ENCODE data around the gene ACOXL.
"Not testable (repeated sequence)": the region's sequence is repeated elsewhere in the genome, so short reads cannot be mapped to it uniquely, and the experiment has no call there.

ACOXL gene

DNA sequence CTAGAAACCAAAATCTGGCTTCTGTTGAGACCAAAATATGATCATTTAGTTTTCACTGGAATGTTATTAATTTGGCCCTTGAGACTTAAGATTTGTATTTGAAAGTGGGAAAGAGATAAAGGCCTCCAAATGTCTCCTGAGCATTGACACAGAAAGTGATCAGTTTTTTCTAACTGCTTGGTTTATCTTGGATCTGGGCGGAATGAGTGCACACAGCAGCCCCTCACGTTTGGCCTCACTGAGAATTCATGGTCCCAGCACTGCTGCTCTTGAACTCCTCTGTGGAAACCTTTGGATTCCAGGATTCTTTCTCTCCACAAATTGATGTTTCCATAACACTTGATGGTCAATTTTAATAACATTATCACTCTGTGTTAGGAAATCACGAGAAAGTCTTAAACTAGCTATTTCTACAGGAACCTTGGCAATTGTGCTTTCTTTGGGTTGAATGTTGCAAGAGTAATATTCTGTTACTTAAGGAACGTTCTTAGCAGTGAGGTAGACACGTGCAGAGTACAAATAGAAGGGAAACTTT, 208.1 kb downstream of the ACOXL start:
- no peak for DNase-seq

DNA sequence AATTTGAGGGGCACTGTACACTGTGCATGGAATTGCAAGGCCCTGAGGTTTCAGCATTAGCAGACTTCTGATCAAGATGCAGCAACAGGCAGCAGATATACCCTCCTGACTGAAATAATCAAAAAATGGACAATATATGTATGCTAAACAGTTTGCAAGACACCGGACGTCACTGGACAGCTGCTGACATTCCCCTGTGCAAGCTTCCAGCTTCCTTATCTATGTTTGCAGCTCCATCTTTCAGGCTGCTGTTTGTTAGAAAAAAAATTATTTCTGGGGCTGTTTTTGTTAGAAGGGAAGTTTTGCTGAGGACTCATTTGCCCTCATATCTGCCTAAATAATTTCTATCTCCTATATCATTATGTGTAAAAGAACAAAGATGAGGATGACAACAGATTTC, 208.9 kb downstream of the ACOXL start:
- DNase-seq = no peak

DNA sequence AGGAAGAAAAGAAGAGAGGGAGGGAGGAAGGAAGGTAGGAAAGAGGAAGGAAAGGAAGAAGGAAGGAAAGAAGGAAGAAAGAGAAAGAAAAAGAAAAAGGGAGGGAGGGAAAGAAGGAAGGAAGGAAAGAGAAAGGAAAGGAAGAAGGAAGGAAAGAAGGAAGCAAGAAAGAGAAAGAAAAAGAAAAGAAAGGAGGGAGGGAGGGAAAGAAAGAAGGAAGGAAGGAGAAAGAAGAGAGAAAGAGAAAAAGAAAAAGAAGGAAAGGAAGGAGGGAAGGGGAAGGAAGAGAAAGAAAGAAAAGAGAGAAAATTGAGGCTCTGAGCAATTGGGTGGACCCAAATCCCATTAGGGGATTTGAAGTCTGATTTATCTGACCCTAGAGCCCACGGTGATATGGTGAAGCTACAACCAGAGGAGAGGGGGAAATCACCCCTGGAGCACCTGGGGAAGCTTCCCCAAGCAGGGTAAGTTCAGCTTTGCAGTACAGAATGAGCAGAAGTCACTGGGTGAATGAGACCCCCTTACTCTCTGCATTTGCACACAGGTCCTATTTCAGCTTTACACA, 210.8 kb downstream of the ACOXL start:
- DNase-seq = no peak

DNA sequence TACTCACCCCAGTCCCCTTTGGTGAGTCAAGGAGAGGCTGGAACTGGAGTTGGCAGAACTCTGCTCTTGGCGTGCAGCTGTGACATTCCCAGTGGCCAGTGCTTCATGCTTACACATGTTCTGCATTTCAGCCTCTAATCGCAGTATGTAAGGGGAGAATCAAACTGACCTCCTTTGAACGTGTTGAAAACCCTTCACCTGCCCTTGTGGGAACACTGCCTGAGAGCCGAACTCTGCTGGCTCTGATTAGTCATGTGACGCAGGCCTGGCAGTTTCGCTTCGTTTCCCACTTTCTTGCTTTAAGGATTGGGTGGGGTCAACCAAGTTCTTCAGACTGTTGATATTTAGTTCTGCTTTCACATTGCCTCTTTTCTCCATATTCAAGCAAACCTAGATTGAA, 214.5 kb downstream of the ACOXL start:
- DNase-seq = no peak

DNA sequence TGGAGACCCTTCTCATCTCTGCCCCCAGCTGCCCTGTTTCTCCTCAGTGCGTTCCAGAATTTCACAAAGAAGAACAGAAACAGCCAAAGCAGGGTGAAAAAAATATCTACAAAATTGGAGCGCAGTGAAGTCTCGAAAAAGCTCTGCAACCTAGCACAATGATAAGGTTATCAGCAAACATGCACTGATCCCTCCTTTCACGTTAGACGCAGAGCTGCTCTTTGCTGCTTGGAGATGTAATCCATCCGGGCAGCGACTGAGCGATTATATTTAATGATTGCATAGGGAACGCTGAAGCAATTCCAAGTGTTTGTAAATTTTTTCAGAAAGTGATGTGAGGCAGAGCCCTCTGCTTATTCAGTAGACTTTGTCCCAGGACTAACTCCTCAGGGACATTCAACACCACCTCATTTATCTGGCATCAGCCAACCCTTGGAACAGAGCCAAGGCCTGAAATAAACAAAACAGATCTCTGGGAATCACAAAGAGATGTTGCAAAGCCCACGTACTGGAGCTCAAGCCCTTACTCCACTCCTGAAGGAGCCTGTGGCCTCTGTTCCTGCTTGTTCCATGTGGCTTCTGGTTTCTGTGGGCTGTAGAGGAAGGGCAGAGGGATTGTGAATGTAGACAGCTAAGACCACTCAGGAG, 215.8 kb downstream of the ACOXL start:
- DNase-seq = no peak

DNA sequence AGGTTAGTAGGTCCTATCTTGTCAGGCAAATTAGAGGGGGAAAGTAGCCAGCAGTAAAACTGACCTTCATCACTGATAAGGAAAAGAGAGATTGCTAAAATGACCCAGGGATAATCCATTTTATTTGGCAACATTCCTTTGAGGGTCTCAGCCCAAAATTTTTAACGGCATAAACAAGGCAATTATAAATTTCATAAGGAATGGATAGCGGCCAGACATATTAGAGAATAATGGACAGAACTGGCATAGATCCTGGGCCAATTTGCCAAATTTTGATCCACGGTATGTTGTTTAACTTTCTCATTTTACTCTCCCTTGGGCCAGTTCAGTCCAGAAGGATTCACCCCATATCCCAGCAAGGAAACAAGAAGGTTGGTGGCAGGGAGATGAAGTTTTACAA, 217.9 kb downstream of the ACOXL start:
- no peak for DNase-seq

DNA sequence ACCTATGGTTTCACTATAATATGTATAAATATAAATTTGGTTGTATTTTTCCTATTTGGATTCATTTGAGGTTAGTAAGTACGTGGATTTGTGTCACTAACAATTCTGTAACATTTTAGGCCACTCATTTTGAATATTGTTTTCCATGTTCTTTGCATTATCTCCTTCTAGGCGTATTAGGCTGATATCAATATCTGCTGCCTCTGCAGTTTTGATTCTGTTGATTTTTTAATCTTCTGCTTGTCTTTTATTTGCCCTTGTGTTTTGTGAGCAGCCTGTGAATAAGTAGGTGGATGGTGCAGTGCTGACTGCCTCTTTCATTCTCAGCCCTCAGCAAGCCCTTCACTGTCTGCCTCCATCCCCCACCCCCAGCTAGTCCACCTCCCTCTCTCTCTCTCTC, 222.7 kb downstream of the ACOXL start:
- no peak for DNase-seq

DNA sequence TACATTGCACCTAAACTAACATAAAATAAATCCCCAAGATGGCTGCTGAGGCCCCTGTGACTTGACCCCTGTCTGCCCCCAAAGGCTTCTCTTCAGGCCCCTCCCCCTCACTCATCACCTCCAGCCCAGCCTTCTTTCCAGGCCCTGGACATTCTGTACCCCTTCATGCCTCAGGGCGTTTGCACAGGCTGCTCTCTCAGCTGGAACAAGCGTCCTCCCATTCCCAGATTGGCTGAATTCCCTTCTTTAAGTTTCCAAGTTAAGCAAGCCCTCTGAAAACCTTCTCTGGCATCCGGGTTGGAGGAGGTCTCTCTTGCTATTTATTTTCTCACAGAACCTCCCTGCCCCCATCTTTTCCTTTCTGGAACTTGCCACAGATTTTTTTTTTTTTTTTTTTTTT, 223.2 kb downstream of the ACOXL start:
- no peak for DNase-seq

DNA sequence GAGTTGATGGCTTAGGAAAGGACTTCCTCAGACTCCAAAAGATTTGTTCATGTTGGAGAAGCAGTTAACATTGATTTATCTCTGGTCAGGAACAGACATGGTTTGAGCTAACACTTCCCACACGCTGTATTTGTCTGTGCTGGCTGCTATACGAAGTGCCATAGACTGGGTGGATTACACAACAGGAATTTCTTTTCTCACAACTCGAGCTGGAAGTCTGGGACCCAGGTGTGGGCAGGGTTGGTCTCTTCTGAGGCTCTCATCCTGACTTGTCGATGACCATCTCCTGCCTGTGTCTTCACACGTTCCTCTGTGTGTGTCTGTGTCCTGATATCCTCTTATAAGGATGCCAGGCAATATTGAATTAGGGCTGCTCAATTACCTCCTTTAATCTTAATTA, 224.9 kb downstream of the ACOXL start:
- DNase-seq = no peak

DNA sequence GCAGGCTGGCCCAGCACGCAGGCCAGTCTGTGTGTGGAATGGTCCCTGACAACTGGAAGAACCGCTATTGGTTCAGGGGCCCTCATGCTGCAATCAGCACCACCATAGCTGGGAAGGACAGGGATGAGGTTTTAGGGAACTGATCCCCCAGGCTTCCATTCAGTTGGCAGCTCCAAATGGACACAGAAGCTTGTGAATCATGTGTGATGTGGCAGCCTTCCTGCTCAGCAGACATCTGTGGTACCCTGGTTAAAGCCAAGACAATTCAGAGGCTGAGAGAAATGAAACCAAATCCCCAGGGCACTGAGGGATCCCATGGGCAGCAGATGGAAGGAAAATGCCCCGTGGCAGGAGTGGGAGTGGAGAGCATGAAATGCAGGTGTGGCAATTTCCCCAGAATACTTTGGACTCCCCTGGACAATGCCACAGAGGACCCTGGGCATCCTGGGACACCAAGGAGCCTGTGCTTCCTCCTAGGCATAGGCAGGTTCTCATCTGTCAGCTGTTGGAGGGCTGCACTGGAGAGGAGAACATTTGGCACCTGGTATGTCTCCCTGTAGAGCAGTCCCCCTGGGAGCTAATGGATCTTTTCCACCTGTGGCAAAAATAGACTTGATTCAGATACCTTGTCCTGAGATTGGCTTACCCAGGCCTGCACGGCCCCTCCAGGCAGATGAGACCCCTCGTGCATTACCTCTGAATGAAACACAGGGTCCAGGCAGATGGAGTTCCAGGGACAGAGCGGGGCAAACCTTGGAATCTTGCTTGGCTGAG, 226.2 kb downstream of the ACOXL start:
- DNase-seq = no peak

DNA sequence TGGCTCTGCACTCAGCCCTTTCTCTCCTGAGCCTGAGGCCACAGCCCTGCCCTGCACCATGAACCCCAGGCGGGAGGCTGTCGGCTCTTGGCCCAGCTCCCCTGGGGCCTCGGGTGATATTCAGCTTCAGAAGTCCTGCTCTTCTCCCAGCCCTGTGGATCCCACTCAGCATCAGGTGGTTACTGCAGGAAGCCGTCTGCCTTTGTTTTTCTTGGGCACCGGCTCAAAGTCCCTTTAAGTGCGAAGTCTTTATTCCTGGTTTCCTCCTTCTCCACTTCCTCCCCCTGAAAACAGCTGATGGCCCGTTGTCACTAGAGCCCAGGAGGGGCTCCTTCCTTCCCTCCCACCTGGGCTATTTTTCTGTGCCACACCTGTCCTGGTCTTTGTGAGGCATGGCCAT, 226.8 kb downstream of the ACOXL start:
- no peak for DNase-seq

DNA sequence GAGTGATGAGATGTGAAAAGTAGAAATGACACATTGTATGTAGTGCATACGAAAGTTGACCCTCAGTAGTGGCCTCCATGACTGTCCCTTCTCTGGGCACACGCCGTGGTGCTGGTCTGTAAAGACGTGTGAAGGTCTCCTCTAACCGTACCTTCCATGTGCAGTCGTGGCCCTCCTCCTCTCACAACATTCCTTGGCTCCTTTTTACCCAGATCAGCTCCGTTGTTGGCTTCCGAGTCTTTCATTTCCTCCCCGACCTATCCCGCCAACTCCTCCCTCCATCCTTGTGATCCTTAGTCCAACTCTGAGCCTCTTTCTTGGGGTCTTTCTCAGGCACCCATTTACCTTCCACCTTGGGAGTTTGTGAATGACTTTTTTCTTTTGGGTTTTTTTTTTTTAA, 227.9 kb downstream of the ACOXL start:
- no peak for DNase-seq

DNA sequence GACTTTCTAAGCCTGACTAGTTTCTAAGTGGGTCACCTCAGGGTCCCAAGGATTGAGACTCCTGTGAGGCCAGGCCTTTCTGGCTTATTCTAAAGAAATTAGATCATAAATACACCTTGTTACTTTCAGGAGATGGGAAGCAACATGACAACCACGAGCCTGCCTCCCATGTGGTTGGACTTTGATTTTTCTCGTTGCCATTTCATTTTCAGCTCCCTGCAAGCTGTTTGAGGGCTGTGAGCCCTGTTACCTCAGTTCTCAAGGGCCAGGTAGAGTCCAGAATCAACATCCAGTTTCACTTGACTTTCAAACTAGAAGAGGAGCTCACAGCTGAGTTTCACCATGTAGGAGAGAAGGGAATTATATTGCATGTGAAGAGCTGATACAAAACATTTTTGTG, 228.6 kb downstream of the ACOXL start:
- no peak for DNase-seq

DNA sequence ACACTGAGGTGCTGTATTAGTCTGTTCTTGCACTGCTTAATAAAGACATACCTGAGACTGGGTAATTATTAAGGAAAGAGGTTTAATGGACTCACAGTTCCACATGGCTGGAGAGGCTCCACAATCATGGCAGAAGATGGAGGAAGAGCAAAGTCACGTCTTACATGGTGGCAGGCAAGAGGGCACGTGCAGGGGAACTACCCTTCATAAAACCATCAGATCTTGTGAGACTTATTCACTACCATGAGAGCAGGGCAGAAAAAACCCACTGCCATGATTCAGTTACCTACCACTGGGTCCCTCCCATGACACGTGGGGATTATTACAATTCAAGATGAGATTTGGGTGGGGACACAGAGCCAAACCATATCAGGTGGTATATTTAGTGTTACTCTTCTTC, 229.3 kb downstream of the ACOXL start:
- not testable (repeated sequence) for DNase-seq

DNA sequence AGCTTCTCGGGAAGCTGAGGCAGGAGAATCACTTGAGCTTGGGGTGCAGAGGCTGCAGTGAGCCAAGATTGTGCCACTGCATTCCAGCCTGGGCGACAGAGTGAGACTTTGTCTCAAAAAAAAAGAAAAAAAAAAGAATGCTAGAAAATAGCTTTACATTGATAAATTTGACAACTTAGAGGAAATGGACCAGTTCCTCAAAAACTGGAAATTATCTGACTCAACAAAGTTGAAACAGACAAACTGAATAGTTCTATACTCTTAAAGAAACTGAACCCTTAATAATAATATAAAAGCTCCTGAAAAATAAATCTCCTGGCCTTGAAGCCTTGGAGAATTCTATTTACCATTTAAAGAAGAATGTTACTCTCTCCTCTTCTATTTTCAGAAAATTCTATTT, 237.3 kb downstream of the ACOXL start:
- no peak for DNase-seq

DNA sequence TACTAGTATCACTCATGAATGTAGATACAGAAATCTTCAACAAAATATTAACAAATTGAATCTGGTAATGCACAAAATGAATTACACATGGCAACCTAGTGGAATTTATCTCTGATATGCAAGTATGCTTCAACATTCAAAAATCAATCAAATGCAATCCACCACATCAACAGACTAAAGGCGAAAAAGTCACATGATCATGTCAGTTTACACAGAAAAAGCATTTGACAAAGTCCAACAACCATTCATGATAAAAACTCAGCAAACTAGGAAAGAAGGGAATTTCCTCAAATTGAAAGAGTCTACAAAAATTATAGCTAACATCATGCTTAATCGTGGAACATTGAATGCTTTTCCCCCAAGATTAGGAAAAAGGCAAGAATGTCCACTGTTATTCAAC, 237.8 kb downstream of the ACOXL start:
- no peak for DNase-seq

DNA sequence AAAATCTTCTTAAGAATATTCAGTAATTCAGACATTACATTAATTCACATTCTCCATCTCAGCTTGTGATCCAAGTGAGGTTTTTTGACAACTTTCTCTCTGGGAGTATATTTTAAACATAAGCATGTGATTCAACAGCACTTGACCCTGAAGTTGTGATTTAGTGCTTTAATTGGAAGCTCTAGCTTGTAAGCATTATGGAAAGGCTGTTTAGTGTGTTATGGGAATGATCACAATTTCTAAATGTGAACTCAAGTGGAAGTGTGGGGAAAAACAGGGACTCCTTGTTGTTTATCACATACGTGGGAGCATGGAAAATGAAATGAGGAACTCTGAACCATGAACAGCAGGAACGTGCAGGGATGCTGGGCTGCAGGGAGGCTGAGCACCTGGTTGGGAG, 239.4 kb downstream of the ACOXL start:
- no peak for DNase-seq

DNA sequence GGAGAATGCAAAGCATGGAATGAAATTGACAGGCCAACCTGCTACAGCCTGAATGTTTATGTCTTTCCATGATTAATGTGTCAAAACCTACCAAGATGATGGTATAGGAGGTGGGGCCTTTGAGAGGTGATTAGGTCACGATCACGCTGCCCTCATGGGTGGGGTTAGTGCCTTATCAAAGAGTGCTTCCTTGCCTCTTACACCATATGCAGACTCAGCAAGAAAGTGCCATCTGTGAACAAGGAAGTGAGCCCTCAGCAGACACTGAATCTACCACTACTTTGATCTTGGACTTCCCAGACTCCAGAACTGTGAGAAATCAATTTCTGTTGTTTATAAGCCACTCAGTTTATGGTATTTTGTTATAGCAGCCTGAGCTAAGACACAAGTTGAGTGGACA, 240.9 kb downstream of the ACOXL start:
- no peak for DNase-seq

DNA sequence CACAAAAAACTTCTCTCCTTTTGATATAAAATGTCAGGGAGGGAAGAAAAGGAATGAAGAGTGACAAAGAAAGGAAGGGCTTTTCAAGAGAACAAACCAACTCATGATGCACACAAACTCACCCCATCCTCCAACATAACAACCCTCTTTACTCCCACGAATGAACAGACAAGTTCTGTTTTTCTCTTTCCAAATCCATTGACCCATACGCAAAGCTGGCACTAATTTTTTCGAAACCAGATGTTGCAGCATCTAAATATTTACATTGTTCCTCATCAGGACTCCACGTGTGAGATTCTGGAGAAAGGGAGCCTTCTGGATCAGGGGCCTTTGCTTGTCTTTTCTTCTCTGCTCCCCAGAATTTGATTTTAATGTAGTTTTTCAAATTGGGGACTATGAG, 245.0 kb downstream of the ACOXL start:
- no peak for DNase-seq

DNA sequence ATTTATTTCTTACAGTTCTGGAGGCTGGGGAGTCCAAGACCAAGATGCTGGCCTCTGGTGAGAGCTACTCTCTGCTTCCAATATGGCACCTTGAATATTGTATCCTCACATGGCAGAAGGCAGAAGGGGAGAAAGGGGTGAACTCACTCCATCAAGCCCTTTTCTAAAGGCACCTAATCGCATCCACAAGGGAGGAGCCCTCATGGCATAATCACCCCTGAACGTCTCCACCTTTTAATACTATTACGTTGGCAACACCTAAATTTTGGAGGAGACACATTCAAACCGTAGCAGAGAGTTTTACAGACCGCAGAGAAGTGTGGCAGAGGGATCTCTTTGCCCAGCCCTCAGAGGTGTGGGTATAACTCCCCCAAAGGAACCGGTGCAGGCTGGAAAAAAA, 245.8 kb downstream of the ACOXL start:
- DNase-seq = no peak

DNA sequence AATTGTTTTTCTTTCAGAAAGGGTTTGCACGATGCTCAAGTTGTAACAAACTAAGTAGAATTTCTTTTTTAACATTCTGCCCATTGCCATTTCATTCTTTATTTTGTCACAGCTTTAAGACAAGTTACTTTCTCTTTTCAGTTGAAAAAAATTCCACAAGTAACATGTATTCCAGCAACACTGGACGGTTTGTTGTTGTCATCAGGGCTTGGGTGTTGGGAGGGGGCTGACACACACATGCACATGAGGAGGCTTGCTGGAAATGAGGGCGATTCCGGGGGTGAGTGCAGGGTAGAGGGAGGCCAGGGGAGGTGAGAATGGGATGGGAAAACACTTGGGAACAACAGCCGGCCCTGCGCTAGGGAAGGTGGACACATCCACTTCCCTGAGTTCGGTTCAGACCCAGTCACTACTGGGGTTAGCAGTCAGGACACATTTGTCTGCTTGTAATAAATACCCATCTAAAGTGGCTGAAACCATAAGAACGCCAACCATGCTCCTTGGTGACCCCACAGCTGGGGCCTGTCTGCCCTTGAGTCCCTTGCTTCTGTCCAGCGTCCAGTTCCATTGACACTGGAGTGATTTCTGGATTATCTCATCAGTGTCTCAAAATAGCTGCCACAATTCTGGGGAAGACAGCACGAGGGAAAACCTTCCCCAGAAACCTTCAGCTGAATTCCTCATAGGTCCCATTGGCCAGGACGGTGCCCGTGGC, 246.5 kb downstream of the ACOXL start:
- no peak for DNase-seq

DNA sequence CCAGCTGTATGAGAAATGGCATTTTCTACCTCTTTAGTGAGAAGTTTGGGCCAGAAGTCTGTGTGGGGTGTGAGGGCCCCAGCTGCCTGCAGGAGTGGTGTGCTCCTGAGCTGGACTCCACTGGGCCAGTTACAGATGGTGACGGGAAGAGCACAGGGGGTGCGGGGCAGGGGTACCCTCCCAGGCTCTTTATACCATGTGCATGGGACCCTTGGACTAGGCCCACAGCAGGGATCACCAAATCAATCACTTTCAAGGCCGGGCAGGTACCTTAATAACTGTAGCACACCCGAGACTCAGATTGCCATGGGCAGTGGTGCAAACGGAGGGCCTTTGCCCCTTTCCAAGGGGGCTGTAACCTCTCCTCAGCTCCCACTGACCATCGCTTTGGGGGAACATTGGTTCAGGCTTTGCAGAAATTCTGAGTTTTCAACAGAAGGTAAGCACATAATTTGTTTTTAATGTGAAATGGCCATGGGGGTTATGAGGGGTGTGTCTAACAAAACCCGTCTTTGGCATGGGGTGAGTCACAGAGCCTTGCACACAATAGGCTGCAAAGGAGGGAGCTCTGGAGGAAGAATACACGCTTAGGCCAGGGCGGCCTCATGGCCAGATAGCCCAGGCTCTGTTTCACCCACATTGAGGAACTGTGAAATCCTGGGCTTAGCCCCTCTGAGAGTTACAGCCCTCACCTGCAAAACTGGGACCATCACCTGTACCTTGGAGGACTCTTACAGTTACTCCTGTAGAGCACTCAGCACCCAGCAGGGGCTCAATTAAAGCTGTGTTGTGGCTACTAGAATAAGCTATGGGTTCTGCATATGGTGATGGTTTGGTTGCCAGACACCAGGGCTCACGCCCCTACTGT, 247.3 kb downstream of the ACOXL start:
- no peak for DNase-seq
